Measurements from ENCODE around the gene GDAP1L1.

GRCh38 chr20:44288252-44288651 lies 41.1 kb downstream of the GDAP1L1 start:
- no peak for TF ChIP-seq CTCF (conservative IDR thresholded peaks at IDR 0.05 in 1 of 2, IDR thresholded peaks at IDR 0.05 in 1 of 2; ENCODE audit: low read depth in 1 of 2, low read length in 2 of 2)
- TF ChIP-seq EZH2 (IDR thresholded peaks at IDR 0.05; ENCODE audit: low read length, missing control alignments) = no peak
